Left forelimb (tissue), 1 donor: ENCODE measurements around the gene LGI2.
"Not testable (repeated sequence)": the region's sequence is repeated elsewhere in the genome, so short reads cannot be mapped to it uniquely, and the experiment has no call there.

Experiments used
- DNase-seq: peaks from one replicate; pipeline ENCODE4 v3.0.0-alpha.2; 2018; ENCODE audit warnings: low spot score

LGI2 gene

GRCh38 chr4:25050370-25051078 is 19.8 kb upstream of the LGI2 start:
- DNase-seq, result no peak

GRCh38 chr4:25043548-25043947 is 12.8 kb upstream of the LGI2 start:
- no peak for DNase-seq

GRCh38 chr4:25033526-25033925 is 2.8 kb upstream of the LGI2 start:
- no peak for DNase-seq

- no peak for DNase-seq
Measured at GRCh38 chr4:25032126-25032525, 1.4 kb upstream of the LGI2 start.

- DNase-seq, result no peak
Measured at GRCh38 chr4:25031077-25031621, 403 bp upstream of the LGI2 start.

GRCh38 chr4:25029479-25030276 is 1.1 kb downstream of the LGI2 start:
- no peak for DNase-seq

- no peak for DNase-seq
Measured at GRCh38 chr4:25028851-25029250, 1.9 kb downstream of the LGI2 start.

- DNase-seq, result no peak
Measured at GRCh38 chr4:25022766-25023165, 8.0 kb downstream of the LGI2 start.

GRCh38 chr4:25021216-25021615 is 9.5 kb downstream of the LGI2 start:
- DNase-seq, result no peak

- no peak for DNase-seq
Measured at GRCh38 chr4:25020236-25020635, 10.5 kb downstream of the LGI2 start.

GRCh38 chr4:25019501-25019900 is 11.2 kb downstream of the LGI2 start:
- no peak for DNase-seq

GRCh38 chr4:25015012-25015411 is 15.7 kb downstream of the LGI2 start:
- no peak for DNase-seq

GRCh38 chr4:25014662-25014983 is 16.1 kb downstream of the LGI2 start:
- not testable (repeated sequence) for DNase-seq

- DNase-seq, result peak; percentile 82
Measured at GRCh38 chr4:25013756-25014661, 16.7 kb downstream of the LGI2 start.

GRCh38 chr4:25012655-25013054 is 18.1 kb downstream of the LGI2 start:
- no peak for DNase-seq

GRCh38 chr4:25011135-25011866 is 19.4 kb downstream of the LGI2 start:
- no peak for DNase-seq

GRCh38 chr4:25007598-25007997 is 23.1 kb downstream of the LGI2 start:
- no peak for DNase-seq

- DNase-seq, result no peak
Measured at GRCh38 chr4:25002681-25003080, 28.1 kb downstream of the LGI2 start.

GRCh38 chr4:25001509-25001908 is 29.2 kb downstream of the LGI2 start:
- DNase-seq, result no peak

GRCh38 chr4:25000639-25001038 is 30.1 kb downstream of the LGI2 start:
- DNase-seq, result no peak

- DNase-seq, result no peak
Measured at GRCh38 chr4:24999392-25000089, 31.2 kb downstream of the LGI2 start.
